Prostate gland (tissue), 2 donors: ENCODE measurements around the gene STEEP1. TPM values are rescaled to one million over a fixed set of nuclear protein-coding genes. Genes with fewer than 3 reads are reported as not detected.

Source experiments
- DNase-seq: peaks from one replicate; pipeline ENCODE4 v3.0.0-alpha.2; 2019; ENCODE audit warnings: low spot score
- H3K27ac ChIP-seq, 2 donors: fragments of 200-600 bp; sonication (generic); 2 replicates each; pipeline ENCODE4 v1.5.1; 2017 to 2019
- H3K27me3 ChIP-seq: fragments of 200-600 bp; sonication (generic); replicated peaks from 2 replicates; pipeline ENCODE4 v1.5.1; 2019; ENCODE audit not compliant: insufficient read depth
- H3K36me3 ChIP-seq, 2 donors: fragments of 200-600 bp; sonication (generic); 1 replicate in 1 of 2; 2 replicates in 1 of 2; pipeline versions ENCODE4 v1.5.1 to v1.8.1; 2017 to 2019
- H3K4me1 ChIP-seq: fragments of 200-600 bp; sonication (generic); replicated peaks from 2 replicates; pipeline ENCODE4 v1.5.1; 2019
- H3K4me3 ChIP-seq, 2 donors: fragments of 200-600 bp; sonication (generic); 2 replicates each; pipeline ENCODE4 v1.5.1; 2017 to 2019
- H3K9me3 ChIP-seq: fragments of 200-600 bp; sonication (generic); 2 replicates; pipeline ENCODE4 v1.5.1; 2017
- CTCF ChIP-seq, 4 experiments: fragments of 200-600 bp in 2 of 4; fragments of 450-650 bp in 2 of 4; sonication (generic) in 2 of 4; IDR thresholded peaks; 1 replicate in 3 of 4; 2 replicates in 1 of 4; pipeline ENCODE4 v1.5.1; 2016 to 2019; ENCODE audit warnings: antibody characterized with exemption in 4 of 4, mild to moderate bottlenecking in 2 of 4, moderate library complexity in 2 of 4
- POLR2AphosphoS5 ChIP-seq: sonication (generic); formaldehyde crosslinking; IDR thresholded peaks from one replicate; pipeline ENCODE4 v1.6.1; 2017; ENCODE audit warnings: antibody characterized with exemption
- WGBS: methylation state at CpG from one replicate; pipeline ENCODE4 v1.1.5; 2018; 5-methylcytosine and 5-hydroxymethylcytosine counted together
- intact Hi-C: fragments of 100-400 bp; cut with DNase I; formaldehyde crosslinking; loops from one replicate; pipeline ENCODE4 v1.14.2; 2022
- total RNA-seq, 2 donors: library from RNA; depleted of rRNA; stranded (reverse); fragments of >200 nt; gene quantifications; one replicate each; pipeline ENCODE4 v1.1.0, GENCODE V29; 2016

The STEEP1 gene
- total RNA-seq, 2 donors from 2014 or later = 31.9 to 33.4 TPM

- H3K9me3 ChIP-seq = no peaks in the 10 kb centered on the region
- TF ChIP-seq POLR2AphosphoS5 = no peak
- peak in 3 of 4 experiments; percentile 42 to 51 (median 47) for TF ChIP-seq CTCF (IDR thresholded peaks at IDR 0.05)
- DNase-seq = peak; percentile 51
- H3K27ac ChIP-seq = no peak overlapping the region
- H3K4me1 ChIP-seq = no peaks in the 10 kb centered on the region
- intact Hi-C loops = no loop called here
- H3K36me3 ChIP-seq = no peaks in the 10 kb centered on the region
- no peaks in the 10 kb centered on the region for H3K27me3 ChIP-seq
- 11% methylated on average over 8 of the region's 8 CpGs for WGBS
- no peak overlapping the region for H3K4me3 ChIP-seq
Measured at GRCh38 chrX:119488749-119489148, 76.5 kb downstream of the STEEP1 start.

Other genes with a start within 250 kb of the STEEP1 start
- gene SLC25A43, start 166.1 kb downstream of the STEEP1 start, total RNA-seq = 10 to 100 TPM in 1 of 2 donors, 1 to 10 TPM in 1; 7.4 to 15.3 TPM
- gene SLC25A5, start 97.0 kb downstream of the STEEP1 start, total RNA-seq = 100 to 1,000 TPM; 230 to 237 TPM
- gene UBE2A, start 9.2 kb upstream of the STEEP1 start, total RNA-seq = 10 to 100 TPM; 19.8 to 32.9 TPM
- 1 to 10 TPM; 6.6 to 6.9 TPM for gene NKRF, start 41.0 kb upstream of the STEEP1 start, total RNA-seq
- gene SEPTIN6, start 127.8 kb upstream of the STEEP1 start, total RNA-seq = 100 to 1,000 TPM in 1 of 2 donors, 10 to 100 TPM in 1; 20.5 to 175 TPM
- gene SOWAHD, start 193.2 kb upstream of the STEEP1 start, total RNA-seq = 10 to 100 TPM in 1 of 2 donors, not detected in 1; 13.9 TPM
- gene RPL39, start 226.2 kb upstream of the STEEP1 start, total RNA-seq = 1,000 to 10,000 TPM; 2,133 to 2,412 TPM